ENCODE data around the gene BET1L. TPM values are rescaled to one million over a fixed set of nuclear protein-coding genes. Genes with fewer than 3 reads are reported as not detected.
A peak's percentile ranks its signal among the peaks of the same experiment; 100 is the strongest.

BET1L gene
- total and polyA plus RNA-seq, 2 experiments from 2014 or later = 27.2 to 76.6 TPM

DNA sequence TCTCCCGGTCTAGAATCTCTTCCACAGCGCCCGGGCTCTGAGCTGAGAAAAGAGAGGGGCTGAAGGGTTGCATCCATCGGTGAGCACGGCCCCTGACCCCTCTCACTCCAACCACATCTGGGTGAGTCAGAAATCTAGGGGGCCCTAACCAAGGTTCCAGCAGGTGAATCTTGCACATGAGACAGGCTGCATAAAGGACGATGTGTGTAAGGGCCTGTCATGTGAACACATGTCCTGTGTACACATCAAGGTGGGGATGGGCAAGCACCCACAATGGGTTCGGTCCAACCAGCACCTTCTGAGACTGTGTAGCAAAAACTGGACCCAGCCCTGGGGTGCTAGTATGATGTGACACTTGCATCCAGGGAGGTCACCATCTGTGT, 1.2 kb downstream of the BET1L start:
- Histone ChIP-seq H3K9ac (peak overlapping the region; percentile 99), H3K9me2 (ENCODE audit: insufficient read depth) (no peaks in the 10 kb centered on the region), H3K36me3 (ENCODE audit: low read depth) (peaks cover 20% of the 10 kb centered on the region; the same call in 1 of the 2 replicates), H3K27me3 (replicated peaks; ENCODE audit: insufficient read depth) (no peaks in the 10 kb centered on the region), H3K4me2 (ENCODE audit: unreplicated experiment) (peak overlapping the region; percentile 99), H3K79me2 (ENCODE audit: insufficient read depth) (peaks cover 82% of the 10 kb centered on the region), H3F3A (ENCODE audit: insufficient read depth) (peaks cover 30% of the 10 kb centered on the region), H3K27ac (peak overlapping the region; percentile 99), H3K4me1 (ENCODE audit: insufficient read depth) (peaks cover 27% of the 10 kb centered on the region), H2AFZ (no peak overlapping the region), H3K9me3 (ENCODE audit: low read depth) (no peaks in the 10 kb centered on the region), H4K20me1 (ENCODE audit: insufficient read depth) (no peaks in the 10 kb centered on the region), H3K4me3 (peak overlapping the region; percentile 93)
- WGBS, 2 experiments (ENCODE audit: low coverage in 1 of 2, low lambda C conversion rate in 2 of 2, missing lambda C conversion rate in 2 of 2) = 76 to 80% methylated on average over 7 of the region's 7 CpGs
- TF ChIP-seq EZH2phosphoT487 (IDR thresholded peaks at IDR 0.05; ENCODE audit: insufficient read depth, low read depth) (no peak), EZH2 (IDR thresholded peaks at IDR 0.05; ENCODE audit: insufficient read depth, poor library complexity, severe bottlenecking) (no peak)
- DNase-seq = no peak
- in situ Hi-C loops (cut with MboI) = no loop called here

DNA sequence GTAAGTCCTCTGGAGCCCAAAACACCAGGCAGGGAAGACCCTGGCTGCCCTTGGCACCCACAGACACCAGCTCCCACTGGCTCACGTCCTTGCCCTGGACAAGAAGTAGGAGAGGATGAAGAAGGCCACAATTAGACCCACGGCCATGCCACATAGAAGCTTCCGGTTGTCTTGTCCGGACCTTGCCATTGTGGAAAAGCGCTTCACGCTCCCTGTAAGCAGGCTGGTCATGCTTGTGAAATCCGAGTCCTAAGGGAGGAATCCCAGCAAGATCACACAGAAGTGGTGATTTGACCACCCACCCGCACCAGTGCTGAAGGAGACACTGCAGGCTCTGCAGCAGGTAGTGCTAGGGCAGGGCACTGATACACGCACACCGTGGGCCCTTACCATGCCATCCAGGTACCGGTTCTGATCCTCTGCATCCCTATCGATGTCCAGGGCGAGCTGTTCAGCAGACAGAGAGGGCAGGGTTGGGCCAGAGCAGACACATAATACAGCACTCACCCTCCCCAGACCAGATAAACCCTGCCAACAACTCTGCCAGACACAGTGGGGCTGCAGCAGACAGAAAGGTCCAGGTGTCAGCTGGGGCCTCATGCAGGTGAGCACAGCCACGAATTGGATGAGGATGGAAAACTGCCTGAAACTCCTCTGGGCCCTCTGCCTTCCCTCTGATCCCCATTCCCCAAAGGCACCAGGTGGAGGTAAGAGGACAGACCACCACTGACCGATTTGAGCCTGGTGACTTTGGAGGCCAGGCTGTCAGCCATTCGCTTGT, 1.8 kb downstream of the BET1L start:
- in situ Hi-C loops (cut with MboI) = no loop called here
- Histone ChIP-seq H3K9me2 (ENCODE audit: insufficient read depth) (no peaks in the 10 kb centered on the region), H3K79me2 (ENCODE audit: insufficient read depth) (peaks cover 76% of the 10 kb centered on the region), H3K27ac (no peak overlapping the region), H3K9ac (peak overlapping the region; percentile 99), H3F3A (ENCODE audit: insufficient read depth) (peaks cover 34% of the 10 kb centered on the region), H3K4me2 (ENCODE audit: unreplicated experiment) (peak overlapping the region; percentile 99), H3K9me3 (ENCODE audit: low read depth) (no peaks in the 10 kb centered on the region), H2AFZ (no peak overlapping the region), H3K4me3 (peak overlapping the region; percentile 93), H3K27me3 (replicated peaks; ENCODE audit: insufficient read depth) (no peaks in the 10 kb centered on the region), H3K36me3 (ENCODE audit: low read depth) (peaks cover 14% of the 10 kb centered on the region; the same call in 1 of the 2 replicates), H4K20me1 (ENCODE audit: insufficient read depth) (no peaks in the 10 kb centered on the region), H3K4me1 (ENCODE audit: insufficient read depth) (peaks cover 21% of the 10 kb centered on the region)
- 77% methylated on average over 16 of the region's 16 CpGs for WGBS, 2 experiments (ENCODE audit: low coverage in 1 of 2, low lambda C conversion rate in 2 of 2, missing lambda C conversion rate in 2 of 2)
- TF ChIP-seq EZH2 (IDR thresholded peaks at IDR 0.05; ENCODE audit: insufficient read depth, poor library complexity, severe bottlenecking) (no peak), EZH2phosphoT487 (IDR thresholded peaks at IDR 0.05; ENCODE audit: insufficient read depth, low read depth) (no peak)
- no peak for DNase-seq

GRCh38 chr11:204587-205109, 2.6 kb downstream of the BET1L start:
- peaks cover 15% of the 10 kb centered on the region for H3K4me1 ChIP-seq (ENCODE audit: insufficient read depth)
- no peaks in the 10 kb centered on the region for H4K20me1 ChIP-seq (ENCODE audit: insufficient read depth)
- no peaks in the 10 kb centered on the region for H3K27me3 ChIP-seq (replicated peaks; ENCODE audit: insufficient read depth)
- no peak overlapping the region for H3K4me2 ChIP-seq (ENCODE audit: unreplicated experiment)
- H3K9me2 ChIP-seq (ENCODE audit: insufficient read depth) = no peaks in the 10 kb centered on the region
- WGBS, 2 experiments (ENCODE audit: low coverage in 1 of 2, low lambda C conversion rate in 2 of 2, missing lambda C conversion rate in 2 of 2) = 76 to 79% methylated on average over 11 to 12 of the region's 12 CpGs
- H2AFZ ChIP-seq = no peak overlapping the region
- peaks cover 30% of the 10 kb centered on the region for H3F3A ChIP-seq (ENCODE audit: insufficient read depth)
- H3K9me3 ChIP-seq (ENCODE audit: low read depth) = no peaks in the 10 kb centered on the region
- DNase-seq = no peak
- no peak overlapping the region for H3K4me3 ChIP-seq
- in situ Hi-C loops (cut with MboI) = no loop called here
- peaks cover 68% of the 10 kb centered on the region for H3K79me2 ChIP-seq (ENCODE audit: insufficient read depth)
- H3K27ac ChIP-seq = no peak overlapping the region
- peaks cover 13% of the 10 kb centered on the region; the same call in 1 of the 2 replicates for H3K36me3 ChIP-seq (ENCODE audit: low read depth)
- TF ChIP-seq EZH2 (IDR thresholded peaks at IDR 0.05; ENCODE audit: insufficient read depth, poor library complexity, severe bottlenecking) = no peak
- no peak for TF ChIP-seq EZH2phosphoT487 (IDR thresholded peaks at IDR 0.05; ENCODE audit: insufficient read depth, low read depth)
- H3K9ac ChIP-seq = peak overlapping the region; percentile 6; the same call in 1 of the 2 replicates

DNA sequence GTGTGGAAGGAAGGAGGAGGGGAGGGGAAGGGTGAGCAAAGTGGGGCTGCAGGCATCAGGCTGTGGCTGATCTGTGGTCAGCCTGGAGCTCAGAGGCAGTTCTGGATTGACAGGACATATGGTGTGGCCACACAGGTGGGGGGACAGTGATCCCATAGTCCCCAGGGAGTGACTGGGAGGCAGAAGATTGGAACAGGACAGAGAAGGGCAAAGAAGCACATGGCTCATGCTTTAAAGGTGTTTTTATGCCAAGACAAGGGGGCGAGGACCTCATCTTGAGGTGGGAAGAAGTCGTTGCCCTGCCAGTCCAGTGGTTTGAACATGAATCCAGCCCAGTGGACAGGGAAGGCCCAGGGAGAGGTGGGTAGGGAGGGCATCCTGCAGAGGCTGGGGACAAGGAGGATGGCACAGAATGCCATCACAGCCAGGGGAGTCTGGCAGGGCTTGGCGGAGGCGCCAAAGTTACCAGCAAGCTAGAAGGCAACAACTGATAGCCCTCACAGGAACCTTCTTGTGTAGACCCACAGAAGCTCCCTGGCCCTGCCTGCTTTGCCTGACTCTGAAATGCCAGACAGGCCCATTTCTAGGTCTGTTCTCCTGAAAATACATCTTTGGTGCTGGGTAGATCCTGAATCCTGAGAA, 3.1 kb downstream of the BET1L start:
- no peaks in the 10 kb centered on the region for H3K27me3 ChIP-seq (replicated peaks; ENCODE audit: insufficient read depth)
- TF ChIP-seq EZH2phosphoT487 (IDR thresholded peaks at IDR 0.05; ENCODE audit: insufficient read depth, low read depth) (no peak), EZH2 (IDR thresholded peaks at IDR 0.05; ENCODE audit: insufficient read depth, poor library complexity, severe bottlenecking) (no peak)
- peaks cover 62% of the 10 kb centered on the region for H3K79me2 ChIP-seq (ENCODE audit: insufficient read depth)
- no peak overlapping the region for H3K4me3 ChIP-seq
- peaks cover 13% of the 10 kb centered on the region; the same call in 1 of the 2 replicates for H3K36me3 ChIP-seq (ENCODE audit: low read depth)
- 76 to 83% methylated on average over 4 of the region's 4 CpGs for WGBS, 2 experiments (ENCODE audit: low coverage in 1 of 2, low lambda C conversion rate in 2 of 2, missing lambda C conversion rate in 2 of 2)
- no peaks in the 10 kb centered on the region for H3K9me2 ChIP-seq (ENCODE audit: insufficient read depth)
- H3K9ac ChIP-seq = peak overlapping the region; percentile 6; the same call in 1 of the 2 replicates
- in situ Hi-C loops (cut with MboI) = no loop called here
- peaks cover 28% of the 10 kb centered on the region for H3F3A ChIP-seq (ENCODE audit: insufficient read depth)
- no peak overlapping the region for H2AFZ ChIP-seq
- H3K4me2 ChIP-seq (ENCODE audit: unreplicated experiment) = no peak overlapping the region
- H3K4me1 ChIP-seq (ENCODE audit: insufficient read depth) = peaks cover 14% of the 10 kb centered on the region
- DNase-seq = no peak
- no peak overlapping the region for H3K27ac ChIP-seq
- H3K9me3 ChIP-seq (ENCODE audit: low read depth) = no peaks in the 10 kb centered on the region
- H4K20me1 ChIP-seq (ENCODE audit: insufficient read depth) = no peaks in the 10 kb centered on the region

Measured in GM23248 (cell line).